GM12878 (cell line): ENCODE results near the gene ZBTB6. TPM values are rescaled to one million over a fixed set of nuclear protein-coding genes. Genes with fewer than 3 reads are reported as not detected.
A peak's percentile ranks its signal among the peaks of the same experiment; 100 is the strongest.

Experiments
- ATF2 ChIP-seq: IDR thresholded peaks from 2 replicates; pipeline ENCODE4 v1.6.1; 2012; ENCODE audit warnings: low read length, inconsistent platforms
- BCL11A ChIP-seq: IDR thresholded peaks from 2 replicates; pipeline ENCODE4 v1.6.1; 2011; ENCODE audit warnings: low read depth, low read length
- CBX5 ChIP-seq: sonication (generic); IDR thresholded peaks from 2 replicates; pipeline ENCODE4 v1.6.1; 2016; ENCODE audit warnings: low read depth, moderate library complexity, mild to moderate bottlenecking, inconsistent platforms
- CREB1 ChIP-seq: IDR thresholded peaks from 2 replicates; pipeline ENCODE4 v1.6.1; 2012; ENCODE audit warnings: low read depth, mild to moderate bottlenecking, inconsistent platforms
- CUX1 ChIP-seq: IDR thresholded peaks from 2 replicates; pipeline ENCODE4 v1.6.1; 2012; ENCODE audit warnings: improper control_type of control experiment, low read depth, low read length; ENCODE audit not compliant: insufficient replicate concordance
- FOS ChIP-seq: IDR thresholded peaks from 3 replicates; pipeline ENCODE4 v1.6.1; 2011; ENCODE audit warnings: borderline replicate concordance; ENCODE audit not compliant: insufficient read length; ENCODE audit errors: extremely low read depth
- PAX5 ChIP-seq: IDR thresholded peaks from 2 replicates; pipeline ENCODE4 v1.6.1; 2011; ENCODE audit warnings: low read depth, low read length, borderline replicate concordance
- POLR2A ChIP-seq: IDR thresholded peaks from 2 replicates; pipeline ENCODE4 v1.6.1; 2011; ENCODE audit warnings: low read depth, mild to moderate bottlenecking, low read length
- RAD21 ChIP-seq: IDR thresholded peaks from 2 replicates; pipeline ENCODE4 v1.6.1; 2011; ENCODE audit warnings: mild to moderate bottlenecking, low read depth, low read length, moderate library complexity; ENCODE audit not compliant: insufficient read depth
- SPI1 ChIP-seq: IDR thresholded peaks from 2 replicates; pipeline ENCODE4 v1.6.1; 2011; ENCODE audit warnings: low read depth, mild to moderate bottlenecking, low read length, moderate library complexity, borderline replicate concordance; ENCODE audit not compliant: insufficient read depth
- SUZ12 ChIP-seq: fragments of 200-600 bp; sonication (generic); IDR thresholded peaks from one replicate; pipeline ENCODE4 v1.6.1; 2018; ENCODE audit warnings: antibody characterized with exemption, mild to moderate bottlenecking; ENCODE audit not compliant: unreplicated experiment
- TARDBP ChIP-seq: IDR thresholded peaks from 2 replicates; pipeline ENCODE4 v1.6.1; 2016; ENCODE audit warnings: borderline replicate concordance
- TCF12 ChIP-seq: IDR thresholded peaks from 2 replicates; pipeline ENCODE4 v1.6.1; 2011; ENCODE audit warnings: low read depth, mild to moderate bottlenecking, low read length
- ZBTB11 ChIP-seq: fragments of 450-650 bp; formaldehyde crosslinking; IDR thresholded peaks from 2 replicates; pipeline ENCODE4 v1.5.0; 2022; ENCODE audit warnings: mild to moderate bottlenecking, missing genetic modification characterization
- ZNF622 ChIP-seq: fragments of 450-650 bp; IDR thresholded peaks from 2 replicates; pipeline ENCODE4 v1.6.1; 2017; ENCODE audit warnings: mild to moderate bottlenecking, inconsistent platforms
- polyA plus RNA-seq, 11 experiments: library from polyadenylated mRNA; depleted of rRNA in 4 of 11; unstranded in 6 of 11; stranded (reverse) in 5 of 11; fragments of >200 nt; fragmentation: Nextera tagmentation in 4 of 11; fragmentation: Illumina TruSeq in 1 of 11; extraction: Ambion mirVana in 4 of 11; extraction: Trizol in 1 of 11; gene quantifications; 1 replicate in 1 of 11; 2 replicates in 10 of 11; pipeline versions ENCODE4 v1.2.1 to v1.2.3, GENCODE V29; 2011 to 2016; ENCODE audit warnings: inconsistent platforms in 2 of 11, missing spikeins in 2 of 11, low read depth in 1 of 11
- total RNA-seq, 4 experiments: library from RNA; depleted of rRNA in 3 of 4; stranded (reverse); fragments of >200 nt in 3 of 4; fragmentation: Illumina TruSeq in 1 of 4; extraction: Trizol in 1 of 4; gene quantifications; 2 replicates each; pipeline versions ENCODE4 v1.2.1 to v1.2.3, GENCODE V29; 2013 to 2021
- TF ChIP-seq, protein P1 (sequence below): fragments of 450-650 bp; formaldehyde crosslinking; IDR thresholded peaks from 2 replicates; pipeline ENCODE4 v1.4.0; 2020; ENCODE audit warnings: mild to moderate bottlenecking, moderate library complexity

The ZBTB6 gene
- total and polyA plus RNA-seq, 10 of the 15 experiments (the other 5 are each of a cell fraction or from before 2014, with no cell fraction given) = 1.7 to 11.5 (median 7.0) TPM

- TF ChIP-seq, protein P1, sequence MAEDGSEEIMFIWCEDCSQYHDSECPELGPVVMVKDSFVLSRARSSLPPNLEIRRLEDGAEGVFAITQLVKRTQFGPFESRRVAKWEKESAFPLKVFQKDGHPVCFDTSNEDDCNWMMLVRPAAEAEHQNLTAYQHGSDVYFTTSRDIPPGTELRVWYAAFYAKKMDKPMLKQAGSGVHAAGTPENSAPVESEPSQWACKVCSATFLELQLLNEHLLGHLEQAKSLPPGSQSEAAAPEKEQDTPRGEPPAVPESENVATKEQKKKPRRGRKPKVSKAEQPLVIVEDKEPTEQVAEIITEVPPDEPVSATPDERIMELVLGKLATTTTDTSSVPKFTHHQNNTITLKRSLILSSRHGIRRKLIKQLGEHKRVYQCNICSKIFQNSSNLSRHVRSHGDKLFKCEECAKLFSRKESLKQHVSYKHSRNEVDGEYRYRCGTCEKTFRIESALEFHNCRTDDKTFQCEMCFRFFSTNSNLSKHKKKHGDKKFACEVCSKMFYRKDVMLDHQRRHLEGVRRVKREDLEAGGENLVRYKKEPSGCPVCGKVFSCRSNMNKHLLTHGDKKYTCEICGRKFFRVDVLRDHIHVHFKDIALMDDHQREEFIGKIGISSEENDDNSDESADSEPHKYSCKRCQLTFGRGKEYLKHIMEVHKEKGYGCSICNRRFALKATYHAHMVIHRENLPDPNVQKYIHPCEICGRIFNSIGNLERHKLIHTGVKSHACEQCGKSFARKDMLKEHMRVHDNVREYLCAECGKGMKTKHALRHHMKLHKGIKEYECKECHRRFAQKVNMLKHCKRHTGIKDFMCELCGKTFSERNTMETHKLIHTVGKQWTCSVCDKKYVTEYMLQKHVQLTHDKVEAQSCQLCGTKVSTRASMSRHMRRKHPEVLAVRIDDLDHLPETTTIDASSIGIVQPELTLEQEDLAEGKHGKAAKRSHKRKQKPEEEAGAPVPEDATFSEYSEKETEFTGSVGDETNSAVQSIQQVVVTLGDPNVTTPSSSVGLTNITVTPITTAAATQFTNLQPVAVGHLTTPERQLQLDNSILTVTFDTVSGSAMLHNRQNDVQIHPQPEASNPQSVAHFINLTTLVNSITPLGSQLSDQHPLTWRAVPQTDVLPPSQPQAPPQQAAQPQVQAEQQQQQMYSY (CRISPR knock-in tag) = no peak
- TF ChIP-seq ATF2 (no peak), CUX1 (peak; percentile 45), SUZ12 (no peak), ZBTB11 (CRISPR knock-in tag) (peak; percentile 61), ZNF622 (no peak), CBX5 (0 out of 2 replicates have a peak, but pooled peaks have one; percentile 55), TCF12 (peak; percentile 82), CREB1 (no peak; the same call in 1 of the 2 replicates), PAX5 (peak; percentile 32; the same call in 1 of the 2 replicates), FOS (no peak), SPI1 (peak; percentile 60; the same call in 1 of the 2 replicates), RAD21 (peak; percentile 44; the same call in 1 of the 2 replicates), POLR2A (peak; percentile 92), TARDBP (no peak), BCL11A (no peak; the same call in 1 of the 2 replicates)
Observed at GRCh38 chr9:122912964-122913673, at the start of gene ZBTB6 (continued).
